Measurements from ENCODE around the gene ZNF280B. TPM values are rescaled to one million over a fixed set of nuclear protein-coding genes. Genes with fewer than 3 reads are reported as not detected.

ZNF280B gene
- total and polyA plus RNA-seq, 10 donors, result 0.49 to 2.7 (median 1.9) TPM

- intact Hi-C loops (cut with DNase I; ENCODE audit: low total_unique reads), result no loop called here
- WGBS, 5 donors, result 83 to 89% (median 86%) methylated on average over 7 of the region's 7 CpGs
- H3K9me3 ChIP-seq, result no peaks in the 10 kb centered on the region
- no peak for TF ChIP-seq CTCF (IDR thresholded peaks at IDR 0.05 in 8 of 11, conservative IDR thresholded peaks at IDR 0.05 in 3 of 11)
- TF ChIP-seq POLR2AphosphoS5 (IDR thresholded peaks at IDR 0.05), result no peak
- no peak for TF ChIP-seq POLR2A (IDR thresholded peaks at IDR 0.05)
- H3K4me3 ChIP-seq, result no peak overlapping the region
- no peaks in the 10 kb centered on the region for H3K4me1 ChIP-seq
- H3K27me3 ChIP-seq (replicated peaks in 1 of 7), result no peaks in the 10 kb centered on the region
- no peaks in the 10 kb centered on the region for H3K36me3 ChIP-seq
- no peak for DNase-seq
- H3K27ac ChIP-seq, result no peak overlapping the region
These were observed 23.4 kb upstream of the ZNF280B start for GRCh38 chr22:22531770-22532546.

GRCh38 chr22:22528780-22529179 lies 20.2 kb upstream of the ZNF280B start:
- Histone ChIP-seq H3K27me3 (replicated peaks in 1 of 7) (peaks cover 0 to 13% (median 0%) of the 10 kb centered on the region in 7 donors), H3K36me3 (no peaks in the 10 kb centered on the region), H3K4me1 (no peaks in the 10 kb centered on the region), H3K4me3 (no peak overlapping the region), H3K9me3 (no peaks in the 10 kb centered on the region), H3K27ac (no peak overlapping the region)
- intact Hi-C loops (cut with DNase I; ENCODE audit: low total_unique reads), result no loop called here
- WGBS, 5 donors, result 85 to 100% (median 93%) methylated on average over 2 of the region's 2 CpGs; no CpG with 5 or more reads in 1 of the 5 donors
- no peak for TF ChIP-seq POLR2AphosphoS5 (IDR thresholded peaks at IDR 0.05)
- TF ChIP-seq CTCF (IDR thresholded peaks at IDR 0.05 in 8 of 11, conservative IDR thresholded peaks at IDR 0.05 in 3 of 11), result no peak
- no peak for TF ChIP-seq POLR2A (IDR thresholded peaks at IDR 0.05)
- DNase-seq, result no peak

DNA sequence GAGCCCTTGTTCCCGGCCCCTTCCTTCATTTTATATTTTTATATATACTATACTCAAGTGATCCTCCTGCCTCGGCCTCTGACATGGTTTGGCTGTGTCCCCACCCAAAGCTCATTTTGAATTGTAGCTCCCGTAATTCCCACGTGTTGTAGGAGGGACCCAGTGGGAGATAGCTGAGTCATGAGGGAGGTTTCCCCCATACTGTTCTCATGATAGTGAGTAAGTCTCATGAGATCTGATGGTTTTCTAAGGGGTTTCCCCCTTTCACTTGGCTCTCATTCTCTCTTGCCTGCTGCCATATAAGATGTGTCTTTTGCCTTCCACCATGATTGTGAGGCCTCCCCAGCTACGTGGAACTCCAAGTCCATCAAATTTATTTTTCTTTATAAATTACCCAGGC lies 18.8 kb upstream of the ZNF280B start:
- 74 to 91% (median 84%) methylated on average over 5 of the region's 5 CpGs for WGBS, 5 donors
- intact Hi-C loops (cut with DNase I; ENCODE audit: low total_unique reads), result no loop called here
- DNase-seq, result no peak
- no peaks in the 10 kb centered on the region for H3K4me1 ChIP-seq
- H3K4me3 ChIP-seq, result no peak overlapping the region
- H3K27ac ChIP-seq, result no peak overlapping the region
- H3K27me3 ChIP-seq (replicated peaks in 1 of 7), result peaks cover 0 to 21% (median 0%) of the 10 kb centered on the region in 7 donors
- H3K9me3 ChIP-seq, result no peaks in the 10 kb centered on the region
- H3K36me3 ChIP-seq, result no peaks in the 10 kb centered on the region
- no peak for TF ChIP-seq POLR2A (IDR thresholded peaks at IDR 0.05)
- no peak for TF ChIP-seq CTCF (IDR thresholded peaks at IDR 0.05 in 8 of 11, conservative IDR thresholded peaks at IDR 0.05 in 3 of 11)
- no peak for TF ChIP-seq POLR2AphosphoS5 (IDR thresholded peaks at IDR 0.05)

DNA sequence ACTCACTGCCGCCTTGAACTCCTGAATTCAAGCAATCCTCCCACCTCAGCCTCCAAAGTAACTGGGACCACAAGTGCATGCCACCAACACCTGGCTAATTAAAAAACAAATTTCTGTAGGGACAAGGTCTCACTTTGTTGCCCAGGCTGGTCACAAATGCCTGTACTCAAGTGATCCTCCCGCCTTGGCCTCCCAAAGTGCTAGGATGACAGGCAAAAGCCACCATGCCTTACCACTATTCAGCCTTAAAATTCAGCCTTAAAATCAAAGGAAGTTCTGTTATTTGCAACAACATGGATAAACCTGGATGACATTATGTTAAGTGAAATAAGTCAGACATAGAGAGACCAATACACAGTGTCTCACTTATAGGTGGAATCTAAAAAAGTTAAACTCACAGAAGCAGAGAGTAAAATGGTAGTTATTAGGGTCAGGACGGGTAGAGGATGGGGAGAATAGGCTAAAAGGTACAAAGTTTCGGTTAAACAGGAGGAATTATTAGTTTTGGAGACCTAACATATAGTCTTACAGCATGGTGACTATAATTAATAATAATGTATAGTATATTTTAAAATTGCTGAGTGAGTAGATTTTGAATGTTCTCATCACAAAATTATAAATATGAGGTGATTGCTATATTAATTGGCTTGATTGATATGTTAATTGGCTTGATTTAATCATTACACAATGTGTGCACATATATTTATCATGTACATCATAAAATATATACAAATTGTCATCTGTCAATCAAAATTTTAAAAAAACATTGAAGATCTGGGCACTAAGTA lies 17.8 kb upstream of the ZNF280B start:
- Histone ChIP-seq H3K4me3 (no peak overlapping the region), H3K4me1 (no peaks in the 10 kb centered on the region), H3K27me3 (replicated peaks in 1 of 7) (peaks cover 0 to 21% (median 0%) of the 10 kb centered on the region in 7 donors), H3K9me3 (no peaks in the 10 kb centered on the region), H3K27ac (no peak overlapping the region), H3K36me3 (no peaks in the 10 kb centered on the region)
- WGBS, 5 donors, result 86 to 88% (median 87%) methylated on average over 4 of the region's 4 CpGs
- TF ChIP-seq CTCF (IDR thresholded peaks at IDR 0.05 in 8 of 11, conservative IDR thresholded peaks at IDR 0.05 in 3 of 11) (no peak), POLR2A (IDR thresholded peaks at IDR 0.05) (no peak), POLR2AphosphoS5 (IDR thresholded peaks at IDR 0.05) (no peak)
- DNase-seq, result no peak
- intact Hi-C loops (cut with DNase I; ENCODE audit: low total_unique reads), result no loop called here

Measured in spleen (tissue), 11 donors.